HuH-7 (cell line): ENCODE data around the gene CDRT4.
"Not testable (repeated sequence)": the region's sequence is repeated elsewhere in the genome, so short reads cannot be mapped to it uniquely, and the experiment has no call there.

ENCODE experiments used
- DNase-seq: peaks from one replicate; pipeline ENCODE4 v3.0.0; 2011; ENCODE audit warnings: low spot score

The CDRT4 gene

DNA sequence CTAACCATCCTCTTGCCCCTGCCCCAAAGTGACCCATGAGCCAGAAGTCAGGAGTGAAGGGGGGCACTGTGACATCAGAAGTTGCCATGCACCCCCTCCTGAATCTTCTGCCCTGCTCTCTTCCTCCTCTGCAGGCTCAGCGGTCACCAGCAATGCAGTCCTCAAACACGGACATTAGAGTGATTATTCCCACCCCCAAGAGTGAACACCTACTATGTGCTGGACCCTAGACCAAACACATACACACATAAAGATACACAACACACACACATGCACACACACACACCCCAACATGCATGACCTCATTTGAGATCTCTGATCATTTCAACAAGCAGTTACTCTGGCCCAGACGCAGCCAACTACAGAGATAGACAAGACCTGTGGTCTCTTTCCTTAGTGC, at the start of gene CDRT4:
Gene CDRT4 (minus strand): TSS at position 30 of the 400 bp plus-strand sequence. CDS start 27,383 bp downstream, outside the sequence.
- no peak for DNase-seq

- DNase-seq: no peak
Observed at GRCh38 chr17:15516150-15516549, 48.7 kb upstream of the CDRT4 start.

DNA sequence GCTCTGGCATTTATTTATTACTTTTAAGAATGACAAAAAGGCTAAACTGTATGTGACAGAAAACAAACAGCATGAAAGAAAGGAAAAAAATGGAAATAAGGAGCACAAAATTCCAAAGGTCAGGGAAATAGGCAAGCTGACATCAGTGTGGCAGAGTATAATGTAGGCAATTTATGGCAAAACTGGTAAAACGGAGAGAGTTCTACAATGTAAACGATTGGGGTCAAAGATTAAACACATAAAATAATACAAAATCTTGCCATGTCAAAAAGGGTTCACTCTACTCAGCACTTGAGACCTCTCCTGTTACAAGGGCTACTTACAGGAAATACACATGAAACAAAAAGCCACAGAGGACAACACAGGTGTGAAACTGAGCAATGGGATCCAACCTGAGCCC, 47.0 kb upstream of the CDRT4 start:
- no peak for DNase-seq

DNA sequence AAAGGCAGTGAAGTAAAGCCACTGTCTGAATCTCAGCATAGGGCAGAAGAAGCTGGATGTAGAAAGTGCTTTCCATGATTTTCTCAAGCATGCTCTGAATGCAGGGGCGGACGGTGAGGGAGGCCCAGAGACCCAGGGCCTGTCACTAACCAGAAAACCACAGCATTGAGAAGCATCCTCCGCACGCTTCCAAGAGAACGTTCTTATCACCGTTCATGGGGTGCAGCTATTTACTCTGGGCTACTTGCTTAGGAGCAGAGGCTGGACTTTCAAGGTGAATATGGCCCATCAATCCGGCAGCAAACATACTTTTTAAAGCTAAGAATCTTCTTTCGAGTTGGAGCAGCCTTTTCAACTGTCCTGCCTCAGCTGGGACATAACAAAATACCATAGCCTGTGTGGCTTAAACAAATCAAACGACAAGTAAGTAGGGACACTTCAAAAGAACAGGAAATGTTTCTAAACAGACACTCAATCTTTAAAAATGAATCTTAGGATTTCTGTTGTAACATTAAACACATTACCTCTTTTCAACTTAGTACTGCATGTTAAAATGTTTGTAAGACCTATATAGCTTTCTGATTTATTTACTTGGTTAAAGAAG, 46.5 kb upstream of the CDRT4 start:
- no peak for DNase-seq

- no peak for DNase-seq
Observed at GRCh38 chr17:15513058-15513791, 45.8 kb upstream of the CDRT4 start.

GRCh38 chr17:15512071-15512709, 44.8 kb upstream of the CDRT4 start:
- no peak for DNase-seq

DNA sequence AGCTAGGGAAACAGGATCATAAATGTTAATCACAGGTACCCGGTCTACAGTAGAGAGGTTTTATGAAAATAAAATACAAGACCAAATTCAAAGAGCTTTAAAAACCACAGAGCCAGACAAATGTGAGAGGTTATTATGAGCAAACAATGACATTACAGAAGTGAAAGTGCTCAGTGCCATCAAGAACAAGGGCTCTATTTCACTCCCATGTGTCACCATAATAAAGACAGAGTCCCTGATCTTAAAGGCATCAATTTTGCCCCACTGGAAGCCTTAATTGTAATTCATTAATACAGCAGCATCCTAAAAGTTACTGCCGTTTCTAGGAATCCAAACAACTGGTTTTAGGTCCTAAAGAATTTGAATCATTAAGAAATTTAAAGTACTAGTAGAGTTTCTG, 43.7 kb upstream of the CDRT4 start:
- no peak for DNase-seq

GRCh38 chr17:15510361-15510760, 42.9 kb upstream of the CDRT4 start:
- DNase-seq: no peak

- DNase-seq: no peak
Observed at GRCh38 chr17:15509095-15509494, 41.7 kb upstream of the CDRT4 start.

DNA sequence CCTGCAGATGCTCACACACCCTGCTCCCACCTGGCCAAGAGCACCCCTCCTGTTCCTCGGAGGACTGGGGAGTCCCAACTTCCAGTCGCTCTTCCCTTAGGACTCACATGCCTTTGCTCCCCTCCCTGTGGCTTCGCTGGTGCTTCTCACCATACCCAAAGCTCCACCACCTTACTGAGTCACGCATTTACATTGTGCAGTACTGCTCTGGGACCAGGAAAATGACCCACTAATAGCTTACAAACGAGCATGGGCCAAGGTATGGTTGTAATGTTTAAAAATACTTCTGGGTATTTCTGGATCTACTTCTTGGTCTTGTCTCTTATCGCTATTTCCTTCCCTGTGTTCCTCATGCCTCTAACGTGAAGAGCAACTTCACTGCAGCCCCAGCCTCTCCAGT, 41.0 kb upstream of the CDRT4 start:
- no peak for DNase-seq

GRCh38 chr17:15507896-15508295, 40.5 kb upstream of the CDRT4 start:
- DNase-seq: no peak

DNA sequence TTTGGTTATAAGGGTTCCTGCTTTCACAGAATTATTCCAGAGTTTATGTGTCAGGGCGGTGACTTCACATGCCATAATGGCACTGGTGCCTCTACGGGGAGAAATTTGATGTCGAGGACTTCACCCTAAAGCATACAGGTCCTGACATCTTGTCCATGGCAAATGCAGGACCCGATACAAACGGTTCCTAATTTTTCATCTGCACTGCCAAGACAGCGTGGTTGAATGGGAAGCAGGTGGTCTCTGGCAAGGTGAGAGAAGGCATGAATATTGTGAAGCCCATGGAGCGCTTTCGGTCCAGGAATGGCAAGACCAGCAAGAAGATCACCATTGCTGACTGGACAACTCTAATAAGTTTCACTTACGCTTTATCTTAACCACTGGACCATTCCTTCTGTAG, 39.6 kb upstream of the CDRT4 start:
- no peak for DNase-seq

GRCh38 chr17:15505708-15506107, 38.3 kb upstream of the CDRT4 start:
- DNase-seq: not testable (repeated sequence)

- DNase-seq: no peak
Observed at GRCh38 chr17:15503731-15504130, 36.3 kb upstream of the CDRT4 start.

DNA sequence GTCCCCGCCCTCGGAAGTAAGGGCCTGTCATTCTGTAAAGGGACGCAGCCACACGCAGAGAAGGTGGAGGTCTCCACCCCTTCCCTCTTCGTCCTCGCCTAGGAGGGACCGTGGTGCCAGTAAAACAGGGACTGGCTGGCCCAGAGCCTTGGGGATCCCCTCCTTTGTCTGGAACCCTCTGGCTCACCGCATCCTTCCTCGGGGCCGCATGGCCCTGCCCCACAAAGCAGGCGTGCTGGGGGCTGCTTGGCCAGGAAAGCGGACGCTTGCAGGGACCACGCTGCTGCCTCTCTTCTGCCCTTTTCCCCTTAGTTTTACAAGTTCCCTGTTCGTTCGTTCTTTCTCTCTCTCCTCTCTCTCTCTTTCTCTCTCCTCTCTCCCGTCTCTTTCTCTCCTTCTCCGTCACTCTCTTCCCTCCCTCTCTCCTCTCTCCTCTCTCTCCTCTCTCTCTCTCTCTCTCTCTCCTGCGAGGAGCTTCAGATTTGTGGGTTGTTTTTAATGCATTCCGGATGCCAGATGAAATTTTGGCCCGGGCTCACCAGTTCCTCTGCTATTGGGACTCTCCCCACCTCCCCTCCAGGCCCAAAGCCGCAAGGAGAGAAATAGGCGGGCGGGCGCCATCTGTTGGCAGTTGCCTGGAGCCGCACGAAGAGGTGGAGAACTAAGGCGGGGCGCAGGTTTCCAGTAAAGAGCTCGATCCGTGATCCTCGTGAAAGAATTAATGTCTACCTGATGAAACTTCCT, 35.1 kb upstream of the CDRT4 start:
- peak; percentile 82 for DNase-seq

DNA sequence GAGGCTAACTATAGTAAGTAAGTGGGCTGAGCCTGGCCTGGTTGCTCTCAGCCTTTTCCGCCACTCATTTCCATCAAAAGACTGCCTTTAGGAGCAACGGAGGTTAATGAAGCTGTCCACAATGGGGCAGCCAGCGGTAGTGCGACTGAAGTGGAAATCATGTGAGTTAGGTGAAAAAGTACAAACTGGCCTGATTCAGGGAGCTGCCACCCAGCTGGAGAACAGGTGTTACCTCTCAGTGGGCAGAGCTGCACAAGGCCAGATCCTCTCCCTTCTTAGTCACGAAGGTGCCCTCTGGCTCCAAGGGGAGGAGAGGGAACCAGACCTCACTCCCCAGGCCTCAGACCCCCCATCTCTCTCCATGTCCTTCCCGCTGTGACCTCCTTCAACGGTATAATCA, 34.4 kb upstream of the CDRT4 start:
- no peak for DNase-seq

GRCh38 chr17:15501282-15501681, 33.9 kb upstream of the CDRT4 start:
- DNase-seq: no peak

DNA sequence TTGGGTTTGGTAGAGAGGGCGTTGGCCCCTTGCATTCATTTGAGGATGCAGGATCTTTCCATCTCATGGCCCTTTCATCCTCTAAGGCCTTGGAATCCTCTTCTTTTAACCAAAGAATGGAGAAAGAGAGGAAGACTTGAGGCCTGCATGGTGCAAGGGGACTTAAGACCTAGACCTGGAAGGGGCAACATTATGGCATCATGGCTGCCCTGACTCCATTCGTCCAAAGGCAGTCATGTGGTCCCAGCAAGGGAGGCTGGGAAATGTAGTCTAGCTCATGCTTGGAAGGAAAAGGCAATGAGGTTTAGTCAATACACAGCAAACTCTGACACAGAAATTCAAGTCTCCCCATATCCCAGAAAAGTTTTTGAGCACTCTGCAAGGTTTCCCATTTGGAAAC, 30.7 kb upstream of the CDRT4 start:
- DNase-seq: no peak

DNA sequence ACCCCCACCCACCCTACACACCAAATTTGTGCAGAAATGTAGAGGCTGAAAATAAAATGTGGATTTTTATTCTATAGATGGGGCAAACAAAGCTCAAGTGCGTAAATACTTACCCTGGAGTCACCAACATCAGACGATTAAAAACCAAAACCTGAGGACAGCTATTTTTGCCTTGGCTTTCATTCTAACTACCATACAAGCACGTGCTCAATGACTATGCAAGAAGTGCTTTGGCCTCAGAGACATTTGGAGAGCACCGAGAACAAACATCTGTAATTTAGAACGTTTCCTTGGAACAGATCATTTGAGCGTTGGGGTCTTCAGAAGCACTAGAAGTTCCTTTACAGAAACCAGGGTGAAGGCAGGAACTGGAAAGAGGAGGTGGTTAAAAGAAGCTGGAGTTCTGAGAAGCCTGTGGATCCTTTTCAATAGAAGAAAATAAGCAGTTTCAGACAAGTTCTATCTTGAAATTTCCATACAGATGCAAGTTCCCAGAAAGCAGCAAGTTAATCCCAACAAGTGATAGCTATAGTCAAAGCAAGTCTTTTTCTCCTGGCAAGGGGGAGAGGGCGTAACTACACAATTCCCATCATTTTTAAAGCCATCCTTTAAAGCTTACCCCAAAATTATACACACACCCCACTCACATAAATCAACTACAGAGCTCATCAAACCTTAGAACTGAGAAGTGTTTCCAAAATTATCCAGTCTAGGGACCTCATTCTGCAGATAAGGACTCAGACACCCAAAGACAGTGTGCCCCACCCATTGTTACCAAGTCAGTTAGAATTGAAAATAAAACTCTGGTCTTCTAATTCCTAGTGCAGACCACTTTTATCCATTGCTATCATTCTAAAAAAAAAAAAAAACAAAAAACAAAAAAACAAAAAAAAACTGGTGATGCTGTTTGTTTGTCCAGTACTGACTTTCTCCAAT, 29.6 kb upstream of the CDRT4 start:
- DNase-seq: no peak

DNA sequence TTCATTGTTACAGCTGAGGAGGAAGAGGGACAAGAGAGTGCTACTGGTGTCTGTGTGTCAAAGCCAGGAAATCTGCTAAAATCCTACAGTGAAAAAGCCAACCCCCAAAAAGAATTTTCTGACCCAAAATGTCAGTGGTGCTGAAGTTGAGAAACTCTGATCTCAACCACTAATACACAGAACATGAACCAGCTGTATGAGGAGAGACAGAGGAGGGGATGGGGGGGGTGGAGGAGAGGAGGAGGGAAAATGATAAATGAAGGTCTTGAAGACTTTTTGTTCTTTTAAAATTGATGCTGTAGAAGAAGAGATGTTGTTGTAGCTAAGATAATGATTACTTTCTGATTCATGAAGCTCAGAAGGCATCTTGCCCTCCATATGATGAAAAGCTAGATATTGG, 27.4 kb upstream of the CDRT4 start:
- no peak for DNase-seq

DNA sequence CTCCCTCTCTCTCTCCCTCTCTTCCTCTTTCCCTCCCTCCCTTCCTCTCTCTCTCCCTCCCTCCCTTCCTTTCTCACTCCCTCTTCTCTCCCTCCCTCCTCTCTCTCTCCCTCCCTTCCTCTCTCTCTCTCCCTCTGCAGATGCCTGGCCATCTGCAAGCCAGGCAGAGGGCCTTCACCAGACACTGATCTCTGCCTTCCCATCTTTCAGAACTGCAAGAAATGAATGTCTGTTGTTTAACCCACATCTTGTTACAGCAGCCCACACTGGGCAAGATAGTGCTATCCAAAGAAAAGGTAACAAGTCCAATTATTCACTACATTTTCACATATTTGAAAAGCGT, 26.2 kb upstream of the CDRT4 start:
- no peak for DNase-seq
